Ascending aorta (tissue), 2 donors: ENCODE measurements around the gene SLC43A1. TPM values are rescaled to one million over a fixed set of nuclear protein-coding genes. Genes with fewer than 3 reads are reported as not detected.

ENCODE experiments used
- DNase-seq, 2 donors: peaks; one replicate each; pipeline ENCODE4 v3.0.0-alpha.2; 2019; ENCODE audit warnings: low spot score in 2 of 2
- H3K27ac ChIP-seq, 2 donors: fragments of 200-600 bp; sonication (generic); one replicate each; pipeline ENCODE4 v1.5.1; 2016 to 2017; ENCODE audit warnings: mild to moderate bottlenecking in 1 of 2
- H3K27me3 ChIP-seq: fragments of 200-600 bp; sonication (generic); one replicate; pipeline ENCODE4 v1.5.1; 2017
- H3K36me3 ChIP-seq, 2 donors: fragments of 200-600 bp; sonication (generic); one replicate each; pipeline ENCODE4 v1.5.1; 2016
- H3K4me1 ChIP-seq, 2 donors: fragments of 200-600 bp; sonication (generic); one replicate each; pipeline ENCODE4 v1.5.1; 2016 to 2017; ENCODE audit warnings: mild to moderate bottlenecking in 1 of 2
- H3K4me3 ChIP-seq, 2 donors: fragments of 200-600 bp; sonication (generic); one replicate each; pipeline ENCODE4 v1.5.1; 2016 to 2017; ENCODE audit warnings: mild to moderate bottlenecking in 1 of 2
- H3K9me3 ChIP-seq, 2 donors: fragments of 200-600 bp; sonication (generic); one replicate each; pipeline ENCODE4 v1.5.1; 2016
- intact Hi-C: fragments of 100-400 bp; cut with DNase I; formaldehyde crosslinking; loops from one replicate; pipeline ENCODE4 v1.15.1; 2023
- total RNA-seq: library from RNA; depleted of rRNA; stranded (reverse); fragments of >200 nt; gene quantifications from one replicate; pipeline ENCODE4 v1.1.0, GENCODE V29; 2016
- TF ChIP-seq, protein P1 (sequence below), 3 experiments: fragments of 200-600 bp in 2 of 3; fragments of 450-650 bp in 1 of 3; sonication (generic) in 2 of 3; IDR thresholded peaks; one replicate each; pipeline ENCODE4 v1.5.1; 2016 to 2019; ENCODE audit warnings: antibody characterized with exemption in 3 of 3, mild to moderate bottlenecking in 1 of 3, moderate library complexity in 1 of 3

The SLC43A1 gene
- 18.4 TPM for total RNA-seq

GRCh38 chr11:57515332-57516060, at the start of gene SLC43A1:
SLC43A1 (minus strand) TSS chr11:57515702; CDS start chr11:57514111, 1,591 bp downstream.
- Histone ChIP-seq H3K4me1 (peaks cover 0 to 8% of the 10 kb centered on the region in 2 donors), H3K27me3 (no peaks in the 10 kb centered on the region), H3K4me3 (peak within 1 kb of the TSS; percentile 72 to 86), H3K9me3 (no peaks in the 10 kb centered on the region), H3K27ac (peak within 1 kb of the TSS; percentile 56 to 60), H3K36me3 (no peaks in the 10 kb centered on the region)
- TF ChIP-seq, protein P1, sequence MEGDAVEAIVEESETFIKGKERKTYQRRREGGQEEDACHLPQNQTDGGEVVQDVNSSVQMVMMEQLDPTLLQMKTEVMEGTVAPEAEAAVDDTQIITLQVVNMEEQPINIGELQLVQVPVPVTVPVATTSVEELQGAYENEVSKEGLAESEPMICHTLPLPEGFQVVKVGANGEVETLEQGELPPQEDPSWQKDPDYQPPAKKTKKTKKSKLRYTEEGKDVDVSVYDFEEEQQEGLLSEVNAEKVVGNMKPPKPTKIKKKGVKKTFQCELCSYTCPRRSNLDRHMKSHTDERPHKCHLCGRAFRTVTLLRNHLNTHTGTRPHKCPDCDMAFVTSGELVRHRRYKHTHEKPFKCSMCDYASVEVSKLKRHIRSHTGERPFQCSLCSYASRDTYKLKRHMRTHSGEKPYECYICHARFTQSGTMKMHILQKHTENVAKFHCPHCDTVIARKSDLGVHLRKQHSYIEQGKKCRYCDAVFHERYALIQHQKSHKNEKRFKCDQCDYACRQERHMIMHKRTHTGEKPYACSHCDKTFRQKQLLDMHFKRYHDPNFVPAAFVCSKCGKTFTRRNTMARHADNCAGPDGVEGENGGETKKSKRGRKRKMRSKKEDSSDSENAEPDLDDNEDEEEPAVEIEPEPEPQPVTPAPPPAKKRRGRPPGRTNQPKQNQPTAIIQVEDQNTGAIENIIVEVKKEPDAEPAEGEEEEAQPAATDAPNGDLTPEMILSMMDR (IDR thresholded peaks at IDR 0.05): no peak
- peak in 1 of 2 donors; percentile 71 for DNase-seq
- intact Hi-C loops: loop anchor here (2.0 kb wide), 1 partner anchor 17 kb away; no protein-coding TSS in a partner anchor

DNA sequence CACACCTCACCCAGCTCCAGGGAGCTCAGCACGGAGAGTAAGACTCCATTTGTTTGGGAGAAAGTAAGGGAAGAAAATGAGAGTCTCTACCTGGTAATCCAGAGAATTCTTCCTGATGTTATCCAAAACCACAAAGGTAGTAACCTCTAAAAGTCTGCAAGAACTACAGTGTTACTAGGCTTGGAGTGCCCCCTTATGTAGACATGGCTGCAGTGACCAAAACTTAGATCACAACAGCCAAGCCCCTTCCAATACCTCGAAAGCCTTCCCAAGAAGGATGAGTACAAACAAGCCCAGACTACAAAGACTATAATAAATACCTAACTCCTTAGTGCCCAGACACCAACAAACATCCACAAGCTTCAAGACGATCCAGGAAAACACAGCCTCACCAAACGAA, 47.1 kb upstream of the SLC43A1 start:
- peaks cover 15 to 19% of the 10 kb centered on the region in 2 donors for H3K36me3 ChIP-seq
- H3K9me3 ChIP-seq: no peaks in the 10 kb centered on the region
- no peak overlapping the region for H3K27ac ChIP-seq
- TF ChIP-seq, protein P1 (IDR thresholded peaks at IDR 0.05): no peak
- intact Hi-C loops: loop anchor here (10.0 kb wide), 1 partner anchor 242 kb away; no protein-coding TSS in a partner anchor
- no peak for DNase-seq
- no peaks in the 10 kb centered on the region for H3K27me3 ChIP-seq
- H3K4me3 ChIP-seq: no peak overlapping the region
- peaks cover 0 to 11% of the 10 kb centered on the region in 2 donors for H3K4me1 ChIP-seq

GRCh38 chr11:57560146-57560545, 44.6 kb upstream of the SLC43A1 start:
- H3K4me3 ChIP-seq: no peak overlapping the region
- no peaks in the 10 kb centered on the region for H3K9me3 ChIP-seq
- H3K27me3 ChIP-seq: no peaks in the 10 kb centered on the region
- peaks cover 39 to 41% of the 10 kb centered on the region in 2 donors for H3K36me3 ChIP-seq
- no peak for DNase-seq
- intact Hi-C loops: loop anchor here (10.0 kb wide), 1 partner anchor 245 kb away; no protein-coding TSS in a partner anchor
- no peaks in the 10 kb centered on the region for H3K4me1 ChIP-seq
- no peak overlapping the region for H3K27ac ChIP-seq
- TF ChIP-seq, protein P1 (IDR thresholded peaks at IDR 0.05): no peak

- TF ChIP-seq, protein P1 (IDR thresholded peaks at IDR 0.05): no peak
- Histone ChIP-seq H3K4me1 (no peaks in the 10 kb centered on the region), H3K4me3 (no peak overlapping the region), H3K36me3 (peaks cover 79 to 80% of the 10 kb centered on the region in 2 donors), H3K27me3 (no peaks in the 10 kb centered on the region), H3K27ac (no peak overlapping the region), H3K9me3 (no peaks in the 10 kb centered on the region)
- intact Hi-C loops: no loop called here
- DNase-seq: no peak
Observed at GRCh38 chr11:57556041-57556440, 40.5 kb upstream of the SLC43A1 start.

- no peak for DNase-seq
- Histone ChIP-seq H3K4me1 (no peaks in the 10 kb centered on the region), H3K27me3 (no peaks in the 10 kb centered on the region), H3K4me3 (no peak overlapping the region), H3K27ac (no peak overlapping the region), H3K9me3 (no peaks in the 10 kb centered on the region), H3K36me3 (peaks cover 85 to 86% of the 10 kb centered on the region in 2 donors)
- TF ChIP-seq, protein P1 (IDR thresholded peaks at IDR 0.05): no peak
- intact Hi-C loops: no loop called here
Observed at GRCh38 chr11:57555393-57555792, 39.9 kb upstream of the SLC43A1 start.
